ENCODE data around the gene CAMK2B. TPM values are rescaled to one million over a fixed set of nuclear protein-coding genes. Genes with fewer than 3 reads are reported as not detected.

The CAMK2B gene
- total RNA-seq, 4 donors from 2014 or later: 0.26 to 0.95 (median 0.69) TPM

DNA sequence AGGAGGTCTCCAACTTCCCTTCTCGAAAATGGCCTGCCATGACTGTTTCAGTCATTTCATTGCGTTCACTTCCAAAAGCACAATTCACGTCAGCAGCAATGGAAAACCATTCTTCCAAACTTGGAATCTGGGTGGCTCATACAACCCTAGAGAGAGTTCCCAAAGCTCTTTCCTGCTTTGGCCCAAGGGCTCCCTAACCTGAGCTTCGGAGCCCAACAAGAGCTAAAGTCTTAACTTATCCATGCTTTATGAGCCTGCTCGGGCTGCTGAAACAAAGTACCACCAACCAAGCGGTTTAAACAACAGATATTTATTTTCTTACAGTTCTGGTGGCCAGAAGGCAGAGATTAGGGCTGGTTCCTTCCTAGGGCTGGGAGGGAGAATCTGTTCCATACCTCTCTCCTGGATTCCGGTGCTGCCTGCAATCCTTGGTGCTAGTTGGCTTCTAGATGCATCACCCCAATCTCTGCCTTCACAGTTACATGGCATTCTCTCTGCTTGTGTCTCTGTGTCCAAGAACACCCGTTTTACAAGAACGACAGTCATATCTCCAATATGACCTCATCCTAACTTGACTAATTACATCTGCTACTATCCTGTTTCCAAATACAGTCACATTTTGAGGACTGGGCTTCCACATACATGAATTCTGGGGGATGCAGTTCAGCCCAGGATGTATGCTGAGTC, 33.5 kb downstream of the CAMK2B start:
- DNase-seq: no peak
- no peaks in the 10 kb centered on the region for H3K9me3 ChIP-seq
- H3K36me3 ChIP-seq: no peaks in the 10 kb centered on the region
- H3K4me3 ChIP-seq: no peak overlapping the region
- intact Hi-C loops (cut with DNase I): no loop called here
- no peak for TF ChIP-seq POLR2A (IDR thresholded peaks at IDR 0.05)
- TF ChIP-seq, protein P1, sequence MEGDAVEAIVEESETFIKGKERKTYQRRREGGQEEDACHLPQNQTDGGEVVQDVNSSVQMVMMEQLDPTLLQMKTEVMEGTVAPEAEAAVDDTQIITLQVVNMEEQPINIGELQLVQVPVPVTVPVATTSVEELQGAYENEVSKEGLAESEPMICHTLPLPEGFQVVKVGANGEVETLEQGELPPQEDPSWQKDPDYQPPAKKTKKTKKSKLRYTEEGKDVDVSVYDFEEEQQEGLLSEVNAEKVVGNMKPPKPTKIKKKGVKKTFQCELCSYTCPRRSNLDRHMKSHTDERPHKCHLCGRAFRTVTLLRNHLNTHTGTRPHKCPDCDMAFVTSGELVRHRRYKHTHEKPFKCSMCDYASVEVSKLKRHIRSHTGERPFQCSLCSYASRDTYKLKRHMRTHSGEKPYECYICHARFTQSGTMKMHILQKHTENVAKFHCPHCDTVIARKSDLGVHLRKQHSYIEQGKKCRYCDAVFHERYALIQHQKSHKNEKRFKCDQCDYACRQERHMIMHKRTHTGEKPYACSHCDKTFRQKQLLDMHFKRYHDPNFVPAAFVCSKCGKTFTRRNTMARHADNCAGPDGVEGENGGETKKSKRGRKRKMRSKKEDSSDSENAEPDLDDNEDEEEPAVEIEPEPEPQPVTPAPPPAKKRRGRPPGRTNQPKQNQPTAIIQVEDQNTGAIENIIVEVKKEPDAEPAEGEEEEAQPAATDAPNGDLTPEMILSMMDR (IDR thresholded peaks at IDR 0.05): no peak
- peaks cover 0 to 8% (median 0%) of the 10 kb centered on the region in 3 donors for H3K4me1 ChIP-seq
- WGBS, 2 donors: 74 to 82% methylated on average over 7 of the region's 9 CpGs
- peaks cover 0 to 48% (median 0%) of the 10 kb centered on the region in 4 donors for H3K27me3 ChIP-seq
- H3K27ac ChIP-seq: no peak overlapping the region

DNA sequence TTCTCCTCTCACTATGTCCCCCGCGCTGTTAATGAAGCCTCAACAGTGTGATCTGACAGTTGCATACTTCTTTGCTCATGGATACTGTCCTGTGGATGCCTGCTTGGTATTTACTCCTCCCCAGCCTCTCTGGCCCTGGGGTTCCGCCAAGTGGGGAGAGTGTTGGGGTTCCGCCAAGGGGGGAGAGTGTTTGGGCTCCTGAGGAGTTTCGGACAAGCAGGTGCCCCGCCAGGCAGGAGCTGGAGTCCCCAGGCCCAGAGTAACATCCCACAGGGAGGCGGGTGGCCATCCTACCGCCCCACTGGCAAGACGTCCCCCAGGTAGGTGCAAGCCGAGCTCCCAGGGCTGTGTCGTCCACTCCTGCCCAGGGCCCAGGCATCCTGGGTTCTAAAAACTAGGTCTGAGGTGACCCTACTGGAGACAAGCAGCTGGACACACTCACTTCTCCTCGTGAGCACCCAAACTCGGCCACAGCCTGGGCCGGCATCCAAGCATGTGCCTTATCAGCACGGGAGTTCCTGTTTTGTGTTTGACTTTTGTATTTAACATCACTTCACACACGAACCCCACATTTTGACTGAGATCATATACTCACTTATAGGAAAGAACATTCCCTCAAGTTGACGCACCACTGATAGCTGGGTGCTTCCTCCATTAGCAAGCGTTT, 34.2 kb downstream of the CAMK2B start:
- WGBS, 2 donors: 64 to 66% methylated on average over 10 to 12 of the region's 18 CpGs
- Histone ChIP-seq H3K4me3 (no peak overlapping the region), H3K27me3 (peaks cover 0 to 48% (median 0%) of the 10 kb centered on the region in 4 donors), H3K4me1 (peaks cover 0 to 8% (median 0%) of the 10 kb centered on the region in 3 donors), H3K36me3 (no peaks in the 10 kb centered on the region), H3K27ac (no peak overlapping the region), H3K9me3 (no peaks in the 10 kb centered on the region)
- no peak for DNase-seq
- TF ChIP-seq, protein P1 (IDR thresholded peaks at IDR 0.05): no peak
- no peak for TF ChIP-seq POLR2A (IDR thresholded peaks at IDR 0.05)
- intact Hi-C loops (cut with DNase I): no loop called here

DNA sequence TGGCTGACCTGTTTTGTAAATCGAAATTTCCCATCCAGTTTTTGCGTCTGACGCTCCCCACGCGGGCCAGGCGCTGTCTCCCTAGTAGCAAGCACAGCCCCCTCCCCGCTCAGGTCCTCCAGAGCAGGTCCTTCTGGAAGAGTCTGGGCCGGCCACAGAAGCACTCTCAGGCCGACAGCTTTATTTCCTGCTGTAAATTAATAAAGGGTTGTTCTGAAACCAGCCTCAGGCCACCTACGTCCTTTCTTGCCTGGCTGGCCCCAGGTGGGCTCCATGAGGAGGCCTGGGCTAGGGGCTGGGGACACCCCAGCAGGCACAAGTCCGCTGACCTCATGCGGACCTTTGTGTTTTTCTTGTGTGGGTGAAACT, 35.2 kb downstream of the CAMK2B start:
- Histone ChIP-seq H3K27ac (no peak overlapping the region), H3K4me3 (no peak overlapping the region), H3K27me3 (peaks cover 0 to 42% (median 0%) of the 10 kb centered on the region in 4 donors), H3K4me1 (peaks cover 0 to 8% (median 0%) of the 10 kb centered on the region in 3 donors), H3K9me3 (no peaks in the 10 kb centered on the region), H3K36me3 (no peaks in the 10 kb centered on the region)
- TF ChIP-seq POLR2A (IDR thresholded peaks at IDR 0.05): no peak
- TF ChIP-seq, protein P1 (IDR thresholded peaks at IDR 0.05): no peak
- intact Hi-C loops (cut with DNase I): no loop called here
- 70 to 84% methylated on average over 9 to 12 of the region's 12 CpGs for WGBS, 2 donors
- DNase-seq: no peak

DNA sequence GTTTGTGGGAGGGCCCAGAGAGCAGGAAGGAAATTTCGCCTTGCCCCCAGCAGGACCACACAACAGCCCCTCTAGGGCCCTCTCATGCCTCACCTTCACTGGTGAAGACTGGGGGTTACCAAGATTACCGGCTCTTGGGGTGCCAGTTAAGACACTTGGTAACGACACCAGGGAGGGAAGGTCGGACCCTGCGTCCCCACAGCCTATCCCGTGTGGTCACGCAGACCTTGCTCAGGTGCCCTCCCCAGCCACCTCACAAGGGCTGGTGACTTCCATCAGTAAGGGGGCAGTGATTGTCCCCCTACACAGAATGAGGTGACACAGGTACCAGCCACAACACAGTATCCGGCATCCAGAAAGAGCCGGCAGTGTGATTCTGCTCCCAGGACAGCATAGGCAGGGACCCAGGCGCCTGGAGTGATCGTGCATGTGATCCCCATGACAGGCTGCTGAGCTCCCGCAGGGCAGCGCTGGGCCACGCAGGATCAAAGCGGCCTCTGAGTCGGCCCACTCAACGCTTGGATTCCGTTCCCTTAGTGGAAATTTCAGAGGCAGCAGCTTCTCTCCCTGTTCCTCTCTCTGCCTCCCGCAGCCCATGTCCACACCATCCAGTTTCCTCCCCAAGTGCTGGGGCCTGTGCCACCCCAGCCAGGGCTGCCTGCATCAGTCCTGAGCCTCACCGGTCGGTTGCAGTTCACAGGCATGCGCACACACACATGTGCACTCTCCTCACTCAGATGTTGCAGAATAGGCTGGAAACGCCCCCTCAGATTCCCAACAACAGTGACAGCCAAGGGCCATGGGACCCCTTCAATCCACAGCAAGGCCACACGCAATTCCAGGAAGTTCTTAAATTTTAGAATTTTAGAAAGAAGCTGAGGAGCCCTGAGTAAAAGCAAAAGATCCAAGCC, 35.8 kb downstream of the CAMK2B start:
- no peak for TF ChIP-seq POLR2A (IDR thresholded peaks at IDR 0.05)
- TF ChIP-seq, protein P1 (IDR thresholded peaks at IDR 0.05): no peak
- intact Hi-C loops (cut with DNase I): no loop called here
- Histone ChIP-seq H3K27me3 (peaks cover 0 to 38% (median 0%) of the 10 kb centered on the region in 4 donors), H3K27ac (no peak overlapping the region), H3K36me3 (no peaks in the 10 kb centered on the region), H3K4me1 (peaks cover 0 to 8% (median 0%) of the 10 kb centered on the region in 3 donors), H3K4me3 (no peak overlapping the region), H3K9me3 (no peaks in the 10 kb centered on the region)
- DNase-seq: no peak
- WGBS, 2 donors: 83 to 94% methylated on average over 11 to 14 of the region's 24 CpGs

Measured in esophagus squamous epithelium (tissue), 5 donors.